WTC11 (cell line): Measurements from ENCODE around the gene LRRC7. TPM values are rescaled to one million over a fixed set of nuclear protein-coding genes. Genes with fewer than 3 reads are reported as not detected.

Experiments used
- ATAC-seq: fragments of 200-7000 bp; cut with Tn5 transposase; 2 replicates; pipeline ENCODE4 v1.10.0; 2021; ENCODE audit warnings: mild to moderate bottlenecking, moderate library complexity
- CTCF ChIA-PET: fragments of 300-600 bp; sonication (Branson Sonifier 250); formaldehyde crosslinking; loops from one replicate; lab custom pipeline; 2021; ENCODE audit warnings: antibody characterized with exemption; lab: Charles Lee
- POLR2A ChIA-PET: fragments of 350-600 bp; sonication (Branson Sonifier 250); formaldehyde crosslinking; loops from one replicate; lab custom pipeline; 2021; ENCODE audit warnings: antibody characterized with exemption; lab: Charles Lee
- DNase-seq: peaks from one replicate; pipeline ENCODE4 v3.0.0; 2021; ENCODE audit warnings: low spot score
- H3K27ac Mint-ChIP-seq: 2 replicates; pipeline ENCODE4 v1.8.0; 2021; ENCODE audit warnings: mixed read lengths
- H3K27me3 Mint-ChIP-seq: 2 replicates; pipeline ENCODE4 v1.8.0; 2021; ENCODE audit warnings: low read depth, mild to moderate bottlenecking, moderate library complexity, mixed read lengths
- H3K36me3 Mint-ChIP-seq: 2 replicates; pipeline ENCODE4 v1.8.0; 2021; ENCODE audit warnings: mixed read lengths
- H3K4me1 Mint-ChIP-seq: 2 replicates; pipeline ENCODE4 v1.8.0; 2022; ENCODE audit warnings: mixed read lengths
- H3K4me3 Mint-ChIP-seq: 2 replicates; pipeline ENCODE4 v1.8.0; 2021; ENCODE audit warnings: mild to moderate bottlenecking, moderate library complexity, mixed read lengths
- H3K9me3 Mint-ChIP-seq: 2 replicates; pipeline ENCODE4 v1.8.0; 2021; ENCODE audit warnings: mixed read lengths
- CBFB ChIP-seq: sonication (generic); formaldehyde crosslinking; IDR thresholded peaks from 2 replicates; pipeline ENCODE4 v1.8.1; 2022; ENCODE audit warnings: mild to moderate bottlenecking, low read depth, missing genetic modification reagents
- ETV6 ChIP-seq: sonication (generic); formaldehyde crosslinking; IDR thresholded peaks from 2 replicates; pipeline ENCODE4 v1.8.1; 2022; ENCODE audit warnings: mild to moderate bottlenecking, missing genetic modification reagents
- JUN ChIP-seq: sonication (generic); formaldehyde crosslinking; IDR thresholded peaks from 2 replicates; pipeline ENCODE4 v1.8.0; 2023; ENCODE audit warnings: mild to moderate bottlenecking, missing genetic modification reagents
- MXD4 ChIP-seq: fragments of 250-450 bp; sonication (Bioruptor Pico); IDR thresholded peaks from 2 replicates; pipeline ENCODE4 v1.8.0; 2021; ENCODE audit warnings: mild to moderate bottlenecking, moderate library complexity, borderline replicate concordance
- NR2C2 ChIP-seq: sonication (generic); formaldehyde crosslinking; IDR thresholded peaks from 2 replicates; pipeline ENCODE4 v1.8.0; 2022; ENCODE audit warnings: mild to moderate bottlenecking, missing genetic modification reagents
- NR3C1 ChIP-seq: sonication (generic); formaldehyde crosslinking; conservative IDR thresholded peaks from 2 replicates; pipeline ENCODE4 v1.8.1; 2023; ENCODE audit warnings: low read depth, mild to moderate bottlenecking, missing genetic modification reagents
- OVOL2 ChIP-seq: fragments of 250-450 bp; sonication (Bioruptor Pico); IDR thresholded peaks from 2 replicates; pipeline ENCODE4 v1.9.0; 2021; ENCODE audit warnings: mild to moderate bottlenecking, borderline replicate concordance
- SMAD3 ChIP-seq: sonication (generic); formaldehyde crosslinking; IDR thresholded peaks from 2 replicates; pipeline ENCODE4 v1.8.0; 2022; ENCODE audit warnings: missing genetic modification reagents, mild to moderate bottlenecking, borderline replicate concordance
- TEAD1 ChIP-seq: sonication (generic); formaldehyde crosslinking; IDR thresholded peaks from 2 replicates; pipeline ENCODE4 v1.8.0; 2022; ENCODE audit warnings: mild to moderate bottlenecking, missing genetic modification reagents
- ZNF138 ChIP-seq: sonication (generic); formaldehyde crosslinking; conservative IDR thresholded peaks from 2 replicates; pipeline ENCODE4 v1.8.1; 2022; ENCODE audit warnings: mild to moderate bottlenecking, moderate library complexity, missing genetic modification reagents
- ZNF219 ChIP-seq: sonication (generic); formaldehyde crosslinking; IDR thresholded peaks from 2 replicates; pipeline ENCODE4 v1.8.0; 2023; ENCODE audit warnings: missing genetic modification reagents, mild to moderate bottlenecking, borderline replicate concordance
- total RNA-seq: library from RNA; stranded (reverse); gene quantifications from 3 replicates; pipeline ENCODE4 v1.2.3, GENCODE V29; 2021
- TF ChIP-seq, protein P1 (sequence below): sonication (generic); formaldehyde crosslinking; IDR thresholded peaks from 2 replicates; pipeline ENCODE4 v1.8.1; 2022; ENCODE audit warnings: mild to moderate bottlenecking, missing genetic modification reagents, moderate library complexity, borderline replicate concordance
- TF ChIP-seq, protein P2 (sequence below): sonication (generic); formaldehyde crosslinking; IDR thresholded peaks from 2 replicates; pipeline ENCODE4 v1.8.0; 2023; ENCODE audit warnings: missing genetic modification reagents, mild to moderate bottlenecking, borderline replicate concordance
- TF ChIP-seq, protein P3 (sequence below): fragments of 200-600 bp; IDR thresholded peaks from 2 replicates; pipeline ENCODE4 v1.8.0; 2022; ENCODE audit warnings: antibody characterized with exemption
- TF ChIP-seq, protein P4 (sequence below): sonication (generic); formaldehyde crosslinking; IDR thresholded peaks from 2 replicates; pipeline ENCODE4 v1.8.1; 2022; ENCODE audit warnings: mild to moderate bottlenecking, moderate library complexity, missing genetic modification reagents
- TF ChIP-seq, protein P5 (sequence below): sonication (generic); formaldehyde crosslinking; conservative IDR thresholded peaks from 2 replicates; pipeline ENCODE4 v1.8.1; 2022; ENCODE audit warnings: mild to moderate bottlenecking, missing genetic modification reagents
- TF ChIP-seq, protein P6 (sequence below): sonication (generic); formaldehyde crosslinking; IDR thresholded peaks from 2 replicates; pipeline ENCODE4 v1.8.0; 2022; ENCODE audit warnings: mild to moderate bottlenecking, missing genetic modification reagents
- TF ChIP-seq, protein P7 (sequence below): fragments of 250-450 bp; sonication (Bioruptor Pico); IDR thresholded peaks from 2 replicates; pipeline ENCODE4 v1.9.0; 2021; ENCODE audit warnings: mild to moderate bottlenecking
- TF ChIP-seq, protein P8 (sequence below): sonication (generic); formaldehyde crosslinking; IDR thresholded peaks from 2 replicates; pipeline ENCODE4 v1.8.1; 2023; ENCODE audit warnings: mild to moderate bottlenecking, missing genetic modification reagents, moderate library complexity
- TF ChIP-seq, protein P9 (sequence below): sonication (generic); formaldehyde crosslinking; IDR thresholded peaks from 2 replicates; pipeline ENCODE4 v1.8.1; 2023; ENCODE audit warnings: mild to moderate bottlenecking, missing genetic modification reagents, moderate library complexity

LRRC7 gene
- total RNA-seq, 1 experiment from 2014 or later: not detected

DNA sequence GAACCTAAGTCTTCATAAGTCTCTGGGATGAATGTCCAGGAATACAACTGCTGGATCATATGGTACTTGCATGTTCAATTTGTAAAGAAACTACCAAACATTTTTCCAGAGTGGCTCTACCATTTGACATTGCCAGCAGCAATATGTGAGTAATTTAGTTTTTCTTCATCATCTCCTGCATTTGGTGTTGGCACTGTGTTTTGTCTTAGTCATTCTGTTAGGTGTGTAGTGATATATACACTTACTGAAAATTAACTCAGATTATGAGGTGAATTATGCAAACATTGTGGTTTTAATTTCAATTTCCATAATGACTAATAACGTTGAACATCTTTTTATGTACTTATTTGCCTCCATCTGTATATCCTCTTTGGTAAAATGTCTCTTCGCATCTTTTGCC, 499.0 kb downstream of the LRRC7 start:
- no peak for ATAC-seq
- Mint-ChIP-seq H3K36me3 (no peaks in the 10 kb centered on the region), H3K4me1 (no peaks in the 10 kb centered on the region), H3K27ac (no peak overlapping the region), H3K9me3 (no peaks in the 10 kb centered on the region), H3K4me3 (no peak overlapping the region)
- ChIA-PET POLR2A (no interaction called here), CTCF (no interaction called here)
- TF ChIP-seq ETV6 (no peak), TEAD1 (CRISPR knock-in tag) (no peak), MXD4 (CRISPR knock-in tag) (no peak), SMAD3 (CRISPR knock-in tag) (no peak), OVOL2 (CRISPR knock-in tag) (no peak), ZNF138 (no peak), ZNF219 (CRISPR knock-in tag) (no peak), NR3C1 (CRISPR knock-in tag) (no peak)
- TF ChIP-seq, protein P1, sequence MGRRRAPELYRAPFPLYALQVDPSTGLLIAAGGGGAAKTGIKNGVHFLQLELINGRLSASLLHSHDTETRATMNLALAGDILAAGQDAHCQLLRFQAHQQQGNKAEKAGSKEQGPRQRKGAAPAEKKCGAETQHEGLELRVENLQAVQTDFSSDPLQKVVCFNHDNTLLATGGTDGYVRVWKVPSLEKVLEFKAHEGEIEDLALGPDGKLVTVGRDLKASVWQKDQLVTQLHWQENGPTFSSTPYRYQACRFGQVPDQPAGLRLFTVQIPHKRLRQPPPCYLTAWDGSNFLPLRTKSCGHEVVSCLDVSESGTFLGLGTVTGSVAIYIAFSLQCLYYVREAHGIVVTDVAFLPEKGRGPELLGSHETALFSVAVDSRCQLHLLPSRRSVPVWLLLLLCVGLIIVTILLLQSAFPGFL (CRISPR knock-in tag): no peak
- TF ChIP-seq, protein P2, sequence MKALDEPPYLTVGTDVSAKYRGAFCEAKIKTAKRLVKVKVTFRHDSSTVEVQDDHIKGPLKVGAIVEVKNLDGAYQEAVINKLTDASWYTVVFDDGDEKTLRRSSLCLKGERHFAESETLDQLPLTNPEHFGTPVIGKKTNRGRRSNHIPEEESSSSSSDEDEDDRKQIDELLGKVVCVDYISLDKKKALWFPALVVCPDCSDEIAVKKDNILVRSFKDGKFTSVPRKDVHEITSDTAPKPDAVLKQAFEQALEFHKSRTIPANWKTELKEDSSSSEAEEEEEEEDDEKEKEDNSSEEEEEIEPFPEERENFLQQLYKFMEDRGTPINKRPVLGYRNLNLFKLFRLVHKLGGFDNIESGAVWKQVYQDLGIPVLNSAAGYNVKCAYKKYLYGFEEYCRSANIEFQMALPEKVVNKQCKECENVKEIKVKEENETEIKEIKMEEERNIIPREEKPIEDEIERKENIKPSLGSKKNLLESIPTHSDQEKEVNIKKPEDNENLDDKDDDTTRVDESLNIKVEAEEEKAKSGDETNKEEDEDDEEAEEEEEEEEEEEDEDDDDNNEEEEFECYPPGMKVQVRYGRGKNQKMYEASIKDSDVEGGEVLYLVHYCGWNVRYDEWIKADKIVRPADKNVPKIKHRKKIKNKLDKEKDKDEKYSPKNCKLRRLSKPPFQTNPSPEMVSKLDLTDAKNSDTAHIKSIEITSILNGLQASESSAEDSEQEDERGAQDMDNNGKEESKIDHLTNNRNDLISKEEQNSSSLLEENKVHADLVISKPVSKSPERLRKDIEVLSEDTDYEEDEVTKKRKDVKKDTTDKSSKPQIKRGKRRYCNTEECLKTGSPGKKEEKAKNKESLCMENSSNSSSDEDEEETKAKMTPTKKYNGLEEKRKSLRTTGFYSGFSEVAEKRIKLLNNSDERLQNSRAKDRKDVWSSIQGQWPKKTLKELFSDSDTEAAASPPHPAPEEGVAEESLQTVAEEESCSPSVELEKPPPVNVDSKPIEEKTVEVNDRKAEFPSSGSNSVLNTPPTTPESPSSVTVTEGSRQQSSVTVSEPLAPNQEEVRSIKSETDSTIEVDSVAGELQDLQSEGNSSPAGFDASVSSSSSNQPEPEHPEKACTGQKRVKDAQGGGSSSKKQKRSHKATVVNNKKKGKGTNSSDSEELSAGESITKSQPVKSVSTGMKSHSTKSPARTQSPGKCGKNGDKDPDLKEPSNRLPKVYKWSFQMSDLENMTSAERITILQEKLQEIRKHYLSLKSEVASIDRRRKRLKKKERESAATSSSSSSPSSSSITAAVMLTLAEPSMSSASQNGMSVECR (CRISPR knock-in tag): no peak
- TF ChIP-seq, protein P3, sequence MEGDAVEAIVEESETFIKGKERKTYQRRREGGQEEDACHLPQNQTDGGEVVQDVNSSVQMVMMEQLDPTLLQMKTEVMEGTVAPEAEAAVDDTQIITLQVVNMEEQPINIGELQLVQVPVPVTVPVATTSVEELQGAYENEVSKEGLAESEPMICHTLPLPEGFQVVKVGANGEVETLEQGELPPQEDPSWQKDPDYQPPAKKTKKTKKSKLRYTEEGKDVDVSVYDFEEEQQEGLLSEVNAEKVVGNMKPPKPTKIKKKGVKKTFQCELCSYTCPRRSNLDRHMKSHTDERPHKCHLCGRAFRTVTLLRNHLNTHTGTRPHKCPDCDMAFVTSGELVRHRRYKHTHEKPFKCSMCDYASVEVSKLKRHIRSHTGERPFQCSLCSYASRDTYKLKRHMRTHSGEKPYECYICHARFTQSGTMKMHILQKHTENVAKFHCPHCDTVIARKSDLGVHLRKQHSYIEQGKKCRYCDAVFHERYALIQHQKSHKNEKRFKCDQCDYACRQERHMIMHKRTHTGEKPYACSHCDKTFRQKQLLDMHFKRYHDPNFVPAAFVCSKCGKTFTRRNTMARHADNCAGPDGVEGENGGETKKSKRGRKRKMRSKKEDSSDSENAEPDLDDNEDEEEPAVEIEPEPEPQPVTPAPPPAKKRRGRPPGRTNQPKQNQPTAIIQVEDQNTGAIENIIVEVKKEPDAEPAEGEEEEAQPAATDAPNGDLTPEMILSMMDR: no peak
- TF ChIP-seq, protein P4, sequence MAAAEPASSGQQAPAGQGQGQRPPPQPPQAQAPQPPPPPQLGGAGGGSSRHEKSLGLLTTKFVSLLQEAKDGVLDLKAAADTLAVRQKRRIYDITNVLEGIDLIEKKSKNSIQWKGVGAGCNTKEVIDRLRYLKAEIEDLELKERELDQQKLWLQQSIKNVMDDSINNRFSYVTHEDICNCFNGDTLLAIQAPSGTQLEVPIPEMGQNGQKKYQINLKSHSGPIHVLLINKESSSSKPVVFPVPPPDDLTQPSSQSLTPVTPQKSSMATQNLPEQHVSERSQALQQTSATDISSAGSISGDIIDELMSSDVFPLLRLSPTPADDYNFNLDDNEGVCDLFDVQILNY (CRISPR knock-in tag): no peak
- TF ChIP-seq, all 79 proteins: peak for 0
- no peak for DNase-seq
- H3K27me3 Mint-ChIP-seq: no peaks in the 10 kb centered on the region

DNA sequence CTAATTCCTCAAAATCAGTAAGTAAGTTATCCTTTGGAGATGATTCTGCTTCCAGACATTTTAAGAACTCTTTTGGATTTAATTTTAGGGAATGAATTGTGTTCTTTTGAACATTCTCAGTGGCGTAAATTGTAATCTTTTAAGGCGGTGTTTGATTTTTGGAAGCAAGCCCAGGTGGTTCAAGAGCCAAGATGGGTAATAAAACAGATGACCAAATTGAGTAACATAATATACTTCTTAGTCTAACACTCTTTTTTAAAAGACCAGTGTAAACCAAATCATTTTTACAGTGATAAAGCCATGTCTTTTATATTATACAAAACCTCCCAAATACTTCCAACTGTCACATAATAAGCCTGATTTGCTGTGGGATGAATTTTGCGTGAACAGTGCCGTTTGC, 503.9 kb downstream of the LRRC7 start:
- Mint-ChIP-seq H3K4me3 (no peak overlapping the region), H3K36me3 (no peaks in the 10 kb centered on the region), H3K4me1 (no peaks in the 10 kb centered on the region), H3K27ac (no peak overlapping the region), H3K9me3 (no peaks in the 10 kb centered on the region), H3K27me3 (no peaks in the 10 kb centered on the region)
- CTCF ChIA-PET: no interaction called here
- DNase-seq: no peak
- no peak for ATAC-seq
- POLR2A ChIA-PET: no interaction called here
- TF ChIP-seq, protein P5, sequence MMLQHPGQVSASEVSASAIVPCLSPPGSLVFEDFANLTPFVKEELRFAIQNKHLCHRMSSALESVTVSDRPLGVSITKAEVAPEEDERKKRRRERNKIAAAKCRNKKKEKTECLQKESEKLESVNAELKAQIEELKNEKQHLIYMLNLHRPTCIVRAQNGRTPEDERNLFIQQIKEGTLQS (CRISPR knock-in tag): no peak
- TF ChIP-seq NR2C2 (CRISPR knock-in tag) (no peak), CBFB (no peak), JUN (CRISPR knock-in tag) (no peak)
- TF ChIP-seq, protein P6, sequence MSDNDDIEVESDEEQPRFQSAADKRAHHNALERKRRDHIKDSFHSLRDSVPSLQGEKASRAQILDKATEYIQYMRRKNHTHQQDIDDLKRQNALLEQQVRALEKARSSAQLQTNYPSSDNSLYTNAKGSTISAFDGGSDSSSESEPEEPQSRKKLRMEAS (CRISPR knock-in tag): no peak
- TF ChIP-seq, protein P3: no peak
- TF ChIP-seq, protein P7, sequence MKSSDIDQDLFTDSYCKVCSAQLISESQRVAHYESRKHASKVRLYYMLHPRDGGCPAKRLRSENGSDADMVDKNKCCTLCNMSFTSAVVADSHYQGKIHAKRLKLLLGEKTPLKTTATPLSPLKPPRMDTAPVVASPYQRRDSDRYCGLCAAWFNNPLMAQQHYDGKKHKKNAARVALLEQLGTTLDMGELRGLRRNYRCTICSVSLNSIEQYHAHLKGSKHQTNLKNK: no peak
- TF ChIP-seq, protein P8, sequence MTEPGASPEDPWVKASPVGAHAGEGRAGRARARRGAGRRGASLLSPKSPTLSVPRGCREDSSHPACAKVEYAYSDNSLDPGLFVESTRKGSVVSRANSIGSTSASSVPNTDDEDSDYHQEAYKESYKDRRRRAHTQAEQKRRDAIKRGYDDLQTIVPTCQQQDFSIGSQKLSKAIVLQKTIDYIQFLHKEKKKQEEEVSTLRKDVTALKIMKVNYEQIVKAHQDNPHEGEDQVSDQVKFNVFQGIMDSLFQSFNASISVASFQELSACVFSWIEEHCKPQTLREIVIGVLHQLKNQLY (CRISPR knock-in tag): no peak
- TF ChIP-seq, protein P9, sequence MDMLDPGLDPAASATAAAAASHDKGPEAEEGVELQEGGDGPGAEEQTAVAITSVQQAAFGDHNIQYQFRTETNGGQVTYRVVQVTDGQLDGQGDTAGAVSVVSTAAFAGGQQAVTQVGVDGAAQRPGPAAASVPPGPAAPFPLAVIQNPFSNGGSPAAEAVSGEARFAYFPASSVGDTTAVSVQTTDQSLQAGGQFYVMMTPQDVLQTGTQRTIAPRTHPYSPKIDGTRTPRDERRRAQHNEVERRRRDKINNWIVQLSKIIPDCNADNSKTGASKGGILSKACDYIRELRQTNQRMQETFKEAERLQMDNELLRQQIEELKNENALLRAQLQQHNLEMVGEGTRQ (CRISPR knock-in tag): no peak
